Tibial nerve (tissue), 4 donors: ENCODE results near the gene DCLK2.

ENCODE experiments used
- CTCF ChIP-seq, 5 experiments: fragments of 200-600 bp in 3 of 5; fragments of 450-650 bp in 2 of 5; sonication (generic) in 3 of 5; IDR thresholded peaks; one replicate each; pipeline ENCODE4 v1.5.1; 2016 to 2019; ENCODE audit warnings: antibody characterized with exemption in 5 of 5, mild to moderate bottlenecking in 3 of 5, moderate library complexity in 2 of 5
- EP300 ChIP-seq, 2 donors: sonication (generic); formaldehyde crosslinking; IDR thresholded peaks; one replicate each; pipeline ENCODE4 v1.6.1; 2017; ENCODE audit warnings: antibody characterized with exemption in 2 of 2, mild to moderate bottlenecking in 1 of 2
- POLR2A ChIP-seq, 2 donors: fragments of 450-650 bp; IDR thresholded peaks; one replicate each; pipeline ENCODE4 v1.6.1; 2017; ENCODE audit warnings: antibody characterized with exemption in 2 of 2, mild to moderate bottlenecking in 2 of 2, moderate library complexity in 2 of 2

DNA sequence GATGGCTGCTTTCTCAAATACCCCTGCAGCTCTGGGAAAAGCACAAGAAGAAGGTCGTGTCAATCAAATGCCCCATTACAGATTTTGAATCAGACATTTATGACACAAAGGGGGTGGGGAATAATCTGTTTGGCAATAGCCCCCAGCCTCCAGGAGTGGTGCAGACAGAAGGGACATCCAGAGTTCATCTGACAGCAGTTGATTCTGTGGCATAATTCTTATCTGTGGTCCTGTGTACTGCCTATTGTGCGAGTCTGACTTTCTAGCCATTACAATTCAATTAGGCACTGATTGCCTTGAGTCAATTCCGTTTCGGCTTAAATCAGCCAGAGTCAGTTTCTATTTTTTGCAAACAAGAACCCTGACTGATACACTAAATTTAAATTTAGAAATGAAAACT is 28.6 kb upstream of the DCLK2 start:
- TF ChIP-seq POLR2A (IDR thresholded peaks at IDR 0.05) (no peak), CTCF (IDR thresholded peaks at IDR 0.05) (no peak), EP300 (IDR thresholded peaks at IDR 0.05) (no peak)
